HG02981 (cell line): Measurements from ENCODE around the gene UBE3C.
"Not testable (repeated sequence)": the region's sequence is repeated elsewhere in the genome, so short reads cannot be mapped to it uniquely, and the experiment has no call there.

Source experiments
- ATAC-seq: cut with Tn5 transposase; IDR thresholded peaks from one replicate; pipeline ENCODE4 v1.9.1; 2021; ENCODE audit warnings: mild to moderate bottlenecking, moderate library complexity; ENCODE audit not compliant: unreplicated experiment

Gene UBE3C

DNA sequence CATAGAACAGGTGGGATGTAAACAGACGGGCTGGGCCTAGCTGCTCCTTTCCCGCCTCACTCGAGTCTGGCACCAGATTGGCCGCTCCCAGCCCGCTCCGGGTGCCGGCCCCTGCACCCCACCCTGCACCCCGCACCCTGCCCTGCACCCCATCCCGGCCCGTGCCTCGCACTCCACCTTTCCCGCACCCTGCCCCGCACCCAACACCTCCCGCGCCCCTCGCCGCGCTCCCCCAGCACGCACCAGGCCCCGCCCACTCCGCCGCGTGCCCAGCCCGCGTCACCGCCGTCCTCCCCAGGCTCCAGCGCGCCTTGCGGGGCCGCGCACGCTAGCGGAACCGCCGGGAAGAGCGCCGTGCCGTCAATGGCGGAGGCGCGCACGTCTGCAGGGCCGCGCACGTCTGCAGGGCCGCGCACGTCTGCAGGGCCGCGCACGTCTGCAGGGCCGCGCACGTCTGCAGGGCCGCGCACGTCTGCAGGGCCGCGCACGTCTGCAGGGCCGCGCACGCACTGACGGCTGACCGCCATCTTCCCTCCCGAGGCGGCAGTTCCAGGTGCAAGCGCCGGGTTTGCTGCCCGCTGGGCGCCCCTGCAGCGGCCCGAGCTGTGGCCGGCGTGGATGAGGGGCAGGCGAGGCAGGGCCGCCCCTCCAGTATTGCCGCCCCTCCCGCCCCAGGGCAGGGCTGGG, at the start of gene UBE3C:
Gene UBE3C, plus strand, starts transcription at position 503 of the 687 bp plus-strand sequence. CDS start 347 bp downstream, outside the sequence.
- ATAC-seq: peak; percentile 84

DNA sequence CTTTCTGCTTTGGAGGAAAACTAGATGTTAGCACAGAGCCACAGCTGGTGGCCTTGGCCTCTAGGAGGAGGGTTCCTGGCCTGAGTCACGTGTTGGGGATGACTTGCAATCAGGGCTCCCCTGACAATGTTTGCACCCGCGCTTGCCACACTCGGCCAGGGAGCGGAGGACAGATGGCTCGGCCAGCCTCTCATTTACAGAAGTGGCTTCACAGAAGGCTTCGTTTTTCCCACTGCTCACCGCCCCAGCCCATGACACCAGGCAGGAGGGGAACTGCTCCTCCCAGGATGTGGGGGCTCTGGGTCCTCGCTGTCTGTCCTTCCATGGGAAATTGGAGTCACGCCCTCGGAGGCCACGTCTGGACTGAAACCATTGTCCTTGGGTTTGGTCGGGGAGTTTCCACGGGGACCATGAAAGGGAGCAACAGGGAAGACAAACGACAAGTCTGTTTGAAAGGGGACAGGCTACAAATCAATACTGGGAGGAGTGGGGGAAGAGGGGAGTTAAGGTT, 49.6 kb upstream of the UBE3C start:
- ATAC-seq: no peak

DNA sequence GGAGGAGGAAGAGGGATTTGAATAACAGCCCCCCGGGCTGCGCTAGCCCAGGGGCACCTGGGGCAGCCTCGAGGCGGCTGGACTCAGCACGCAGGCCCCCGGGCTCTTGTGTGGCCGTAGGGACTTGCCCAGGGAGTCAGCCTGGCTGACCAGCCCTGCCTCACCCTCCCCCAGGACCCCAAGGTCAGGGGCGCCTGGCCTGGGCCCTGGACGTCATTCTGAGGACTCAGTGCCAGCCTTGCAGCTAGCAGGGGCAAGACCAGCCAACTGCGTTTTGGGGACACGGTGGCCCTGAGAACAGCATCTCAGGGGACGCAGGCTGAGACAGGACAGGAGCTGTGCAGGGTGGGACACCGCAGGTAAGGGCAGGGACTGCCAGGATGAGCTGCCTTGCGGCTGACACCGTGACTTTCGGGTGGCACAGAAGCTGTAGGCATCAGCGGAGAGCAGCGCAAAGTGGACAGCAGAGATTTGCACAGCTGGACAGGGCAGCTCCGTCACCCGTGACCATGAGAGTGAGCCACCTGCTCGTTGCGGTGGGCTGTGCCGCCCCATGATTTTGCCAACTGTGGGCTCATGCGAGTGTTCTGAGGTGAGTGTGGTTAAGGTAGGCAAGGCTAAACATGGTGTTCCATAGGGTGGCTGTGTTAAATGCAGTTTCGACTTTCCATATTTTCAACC, 48.1 kb upstream of the UBE3C start:
- ATAC-seq: no peak

- no peak for ATAC-seq
Measured at GRCh38 chr7:157096286-157097055, 42.3 kb upstream of the UBE3C start.

DNA sequence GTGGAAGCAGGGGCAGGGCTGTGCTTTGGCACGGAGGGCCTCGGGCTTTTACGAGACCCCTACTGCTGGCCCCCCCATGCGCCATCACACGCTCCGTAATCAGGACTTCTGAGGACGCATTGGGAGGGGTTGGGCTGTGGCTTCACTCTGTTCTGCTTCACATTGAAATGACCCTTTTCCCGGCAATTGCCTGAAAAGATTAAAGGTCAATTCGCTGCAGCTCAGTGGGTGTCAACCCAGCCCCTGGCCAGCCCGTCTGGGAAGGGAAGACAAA, 41.7 kb upstream of the UBE3C start:
- ATAC-seq: no peak

DNA sequence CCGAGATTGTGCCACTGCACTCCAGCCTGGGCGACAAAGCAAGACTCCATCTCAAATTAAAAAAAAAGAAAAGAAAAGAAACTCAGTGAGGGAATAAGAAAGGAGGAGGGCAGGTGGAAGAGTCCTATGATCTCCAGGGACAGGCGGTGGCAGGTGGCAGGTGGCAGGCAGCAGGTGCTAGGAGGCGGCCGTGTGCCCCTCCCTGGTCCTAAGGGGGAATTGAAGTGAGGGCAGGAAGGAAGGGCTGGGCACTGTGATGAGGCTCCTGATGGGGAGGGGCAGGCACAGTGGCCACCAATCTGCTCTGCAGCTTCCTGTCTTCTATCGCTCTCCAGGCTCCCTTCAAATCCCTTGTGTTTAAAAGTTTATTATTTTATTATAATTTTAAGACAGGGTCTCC, 41.2 kb upstream of the UBE3C start:
- no peak for ATAC-seq

GRCh38 chr7:157100005-157100404, 38.7 kb upstream of the UBE3C start:
- ATAC-seq: not testable (repeated sequence)

- ATAC-seq: not testable (repeated sequence)
Measured at GRCh38 chr7:157103641-157104040, 35.1 kb upstream of the UBE3C start.

DNA sequence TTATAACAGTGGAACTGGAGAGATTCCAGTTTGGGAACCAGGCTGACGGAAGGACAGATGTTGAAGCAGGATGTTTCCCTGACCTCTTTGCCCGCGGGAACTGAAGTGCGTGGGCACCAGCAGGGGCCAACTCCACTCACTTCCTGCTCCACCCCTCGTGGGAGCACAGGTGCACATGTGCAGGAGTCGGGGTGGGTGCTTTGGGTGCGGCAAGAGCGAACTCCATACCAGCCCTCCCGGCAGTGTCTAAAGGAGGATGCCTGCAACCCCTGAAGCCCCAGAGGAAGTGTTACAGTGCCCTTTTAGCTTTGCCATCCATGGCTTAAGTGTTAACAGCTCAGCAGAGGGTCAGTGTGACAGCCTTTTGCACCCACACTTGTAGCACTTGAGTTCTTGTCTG, 27.4 kb upstream of the UBE3C start:
- no peak for ATAC-seq

- no peak for ATAC-seq
Measured at GRCh38 chr7:157112706-157113105, 26.0 kb upstream of the UBE3C start.

GRCh38 chr7:157113607-157114006, 25.1 kb upstream of the UBE3C start:
- no peak for ATAC-seq

GRCh38 chr7:157116762-157117161, 22.0 kb upstream of the UBE3C start:
- ATAC-seq: no peak

GRCh38 chr7:157117796-157118195, 20.9 kb upstream of the UBE3C start:
- no peak for ATAC-seq

- ATAC-seq: no peak
Measured at GRCh38 chr7:157120181-157120580, 18.5 kb upstream of the UBE3C start.

DNA sequence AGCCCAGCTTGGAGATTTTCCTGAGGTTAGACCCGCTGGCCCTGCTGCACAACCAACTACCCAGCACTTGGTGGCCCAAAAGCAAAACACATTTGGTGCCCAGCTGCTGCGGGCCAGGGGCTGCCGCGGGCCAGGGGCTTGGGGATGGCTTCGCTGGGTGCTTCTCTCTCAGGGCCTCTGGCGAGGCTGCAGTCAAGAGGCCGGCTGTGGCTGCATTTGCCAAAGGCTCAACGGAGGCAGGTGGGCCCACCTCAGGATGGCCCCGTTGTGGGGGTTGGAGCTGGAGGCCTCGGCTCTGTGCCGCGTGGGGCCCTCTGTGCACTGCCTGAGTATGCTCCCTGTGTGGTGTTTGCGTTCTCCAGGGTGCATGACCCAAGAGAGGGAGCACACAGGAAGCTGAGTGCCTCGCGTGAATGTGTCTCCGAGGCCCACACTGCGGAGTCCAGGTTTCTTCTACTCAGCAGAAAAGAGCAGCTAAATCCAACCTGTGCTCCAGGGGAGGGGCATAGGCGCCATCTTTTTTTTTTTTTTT, 17.5 kb upstream of the UBE3C start:
- no peak for ATAC-seq

GRCh38 chr7:157122800-157123495, 15.8 kb upstream of the UBE3C start:
- ATAC-seq: no peak

- no peak for ATAC-seq
Measured at GRCh38 chr7:157124690-157125089, 14.0 kb upstream of the UBE3C start.

- no peak for ATAC-seq
Measured at GRCh38 chr7:157125376-157126223, 13.1 kb upstream of the UBE3C start.

DNA sequence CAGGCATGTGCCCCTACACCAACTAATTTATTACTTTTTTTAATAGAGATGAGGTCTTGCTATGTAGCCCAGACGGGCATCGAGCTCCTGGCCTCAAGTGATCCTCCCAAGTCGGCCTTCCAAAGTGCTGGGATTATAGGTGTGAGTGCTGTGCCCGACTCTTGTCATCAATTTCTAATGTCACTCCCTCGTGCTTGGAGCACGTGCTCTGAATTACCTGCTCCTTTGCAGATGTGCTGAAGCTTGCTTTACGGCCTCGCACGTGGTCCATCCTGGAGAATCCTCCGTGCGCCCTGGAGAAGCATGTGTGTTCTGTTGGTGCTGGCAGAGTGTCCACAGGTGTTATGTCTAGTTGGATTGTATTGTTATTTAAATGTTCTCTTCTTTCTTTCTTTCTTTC, 11.8 kb upstream of the UBE3C start:
- no peak for ATAC-seq

DNA sequence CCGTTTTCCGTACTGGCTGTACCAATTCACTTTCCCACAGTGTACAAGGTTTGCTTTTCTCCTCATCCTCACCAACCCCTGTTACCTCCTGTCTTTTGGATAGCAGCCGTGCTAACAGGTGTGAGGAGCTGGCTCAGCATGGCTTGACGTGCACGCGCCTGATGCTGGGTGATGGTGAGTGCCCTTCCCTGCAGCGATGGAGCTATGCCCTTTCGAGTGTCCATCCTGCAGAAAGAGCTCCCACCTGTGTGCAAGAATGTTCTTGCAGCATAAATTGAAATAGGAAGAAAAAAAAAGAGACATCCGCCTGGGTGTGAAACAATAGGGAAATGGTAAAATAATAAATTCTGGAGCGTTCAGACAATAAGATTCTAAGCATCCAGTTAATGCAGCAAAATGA, 9.5 kb upstream of the UBE3C start:
- no peak for ATAC-seq
